Breast epithelium (tissue), 4 donors: ENCODE measurements around the gene WDR6. TPM values are rescaled to one million over a fixed set of nuclear protein-coding genes. Genes with fewer than 3 reads are reported as not detected.

Experiments used
- DNase-seq, 2 donors: peaks; one replicate each; pipeline ENCODE4 v3.0.0-alpha.2; 2019; ENCODE audit warnings: low spot score in 2 of 2
- H3K27ac ChIP-seq, 2 donors: fragments of 200-600 bp; sonication (generic) in 1 of 2; one replicate each; pipeline ENCODE4 v1.5.1; 2016 to 2019; ENCODE audit warnings: mild to moderate bottlenecking in 1 of 2
- H3K27me3 ChIP-seq, 2 donors: fragments of 200-600 bp; sonication (generic) in 1 of 2; one replicate each; pipeline versions ENCODE4 v1.5.1 to v1.6.0; 2017 to 2019; ENCODE audit warnings: control low read depth in 1 of 2, mild to moderate bottlenecking in 1 of 2
- H3K36me3 ChIP-seq: fragments of 200-600 bp; one replicate; pipeline ENCODE4 v1.5.1; 2019
- H3K4me1 ChIP-seq, 2 donors: fragments of 200-600 bp; sonication (generic); one replicate each; pipeline ENCODE4 v1.5.1; 2016 to 2019; ENCODE audit warnings: control low read depth in 1 of 2
- H3K4me3 ChIP-seq, 3 donors: fragments of 200-600 bp; sonication (generic); 1 replicate in 2 of 3; 2 replicates in 1 of 3; pipeline ENCODE4 v1.5.1; 2016 to 2019; ENCODE audit warnings: mild to moderate bottlenecking in 3 of 3, moderate library complexity in 2 of 3
- H3K9me3 ChIP-seq, 2 donors: fragments of 200-600 bp; sonication (generic) in 1 of 2; one replicate each; pipeline ENCODE4 v1.5.1; 2016 to 2019; ENCODE audit warnings: control low read depth in 1 of 2
- CTCF ChIP-seq, 3 donors: fragments of 450-650 bp; IDR thresholded peaks; one replicate each; pipeline ENCODE4 v1.5.1; 2016 to 2017; ENCODE audit warnings: antibody characterized with exemption in 3 of 3, mild to moderate bottlenecking in 3 of 3, moderate library complexity in 3 of 3
- POLR2A ChIP-seq: fragments of 450-650 bp; IDR thresholded peaks from one replicate; pipeline ENCODE4 v1.6.1; 2016; ENCODE audit warnings: antibody characterized with exemption, mild to moderate bottlenecking, moderate library complexity
- POLR2AphosphoS5 ChIP-seq, 3 donors: sonication (generic); formaldehyde crosslinking; IDR thresholded peaks; one replicate each; pipeline ENCODE4 v1.6.1; 2017; ENCODE audit warnings: antibody characterized with exemption in 3 of 3
- intact Hi-C: fragments of 100-400 bp; cut with DNase I; formaldehyde crosslinking; loops from one replicate; pipeline ENCODE4 v1.15.1; 2023; ENCODE audit warnings: low total_unique reads
- total RNA-seq, 3 donors: library from RNA; depleted of rRNA; stranded (reverse); fragments of >200 nt; gene quantifications; one replicate each; pipeline ENCODE4 v1.1.0, GENCODE V29; 2016

WDR6 gene
- total RNA-seq, 3 donors from 2014 or later, result 57.9 to 143 (median 135) TPM

- Histone ChIP-seq H3K9me3 (no peaks in the 10 kb centered on the region), H3K27ac (no peak overlapping the region), H3K4me1 (no peaks in the 10 kb centered on the region), H3K36me3 (peaks cover 14% of the 10 kb centered on the region), H3K4me3 (no peak overlapping the region), H3K27me3 (no peaks in the 10 kb centered on the region)
- DNase-seq, result no peak
- TF ChIP-seq POLR2AphosphoS5 (IDR thresholded peaks at IDR 0.05), result no peak
- TF ChIP-seq POLR2A, result no peak
- TF ChIP-seq CTCF (IDR thresholded peaks at IDR 0.05), result no peak
- intact Hi-C loops, result no loop called here
Observed at GRCh38 chr3:49054344-49054862, 47.2 kb downstream of the WDR6 start.

GRCh38 chr3:49057268-49057667, 50.1 kb downstream of the WDR6 start:
- TF ChIP-seq CTCF (IDR thresholded peaks at IDR 0.05) (no peak), POLR2AphosphoS5 (IDR thresholded peaks at IDR 0.05) (no peak), POLR2A (no peak)
- no peak for DNase-seq
- H3K27me3 ChIP-seq, result no peaks in the 10 kb centered on the region
- H3K4me3 ChIP-seq, result no peak overlapping the region
- intact Hi-C loops, result no loop called here
- no peaks in the 10 kb centered on the region for H3K4me1 ChIP-seq
- no peak overlapping the region for H3K27ac ChIP-seq
- H3K36me3 ChIP-seq, result peaks cover 14% of the 10 kb centered on the region
- no peaks in the 10 kb centered on the region for H3K9me3 ChIP-seq

- no peak overlapping the region for H3K4me3 ChIP-seq
- DNase-seq, result no peak
- no peaks in the 10 kb centered on the region for H3K4me1 ChIP-seq
- no peaks in the 10 kb centered on the region for H3K9me3 ChIP-seq
- no peak overlapping the region for H3K27ac ChIP-seq
- peaks cover 14% of the 10 kb centered on the region for H3K36me3 ChIP-seq
- no peaks in the 10 kb centered on the region for H3K27me3 ChIP-seq
- TF ChIP-seq POLR2A (no peak), POLR2AphosphoS5 (IDR thresholded peaks at IDR 0.05) (no peak), CTCF (IDR thresholded peaks at IDR 0.05) (no peak)
- intact Hi-C loops, result no loop called here
Observed at GRCh38 chr3:49058011-49058410, 50.8 kb downstream of the WDR6 start.

Other genes starting within 250 kb of the WDR6 start
- gene PRKAR2A, start 159.5 kb upstream of the WDR6 start, total RNA-seq, result 10 to 100 TPM; 27.2 to 33.0 (median 30.7) TPM
- 10 to 100 TPM; 24.7 to 37.3 (median 30.2) TPM for gene SLC25A20, start 108.5 kb upstream of the WDR6 start, total RNA-seq
- gene ARIH2, start 88.5 kb upstream of the WDR6 start, total RNA-seq, result 100 to 1,000 TPM in 1 of 3 donors, 10 to 100 TPM in 2; 70.7 to 111 (median 100.0) TPM
- 10 to 100 TPM; 29.9 to 59.7 (median 58.7) TPM for gene P4HTM, start 17.1 kb upstream of the WDR6 start, total RNA-seq
- 10 to 100 TPM; 27.5 to 48.4 (median 37.7) TPM for gene DALRD3, start 11.2 kb downstream of the WDR6 start, total RNA-seq
- gene NDUFAF3, start 14.7 kb downstream of the WDR6 start, total RNA-seq, result 100 to 1,000 TPM; 151 to 171 (median 164) TPM
- 100 to 1,000 TPM; 123 to 216 (median 178) TPM for gene IMPDH2, start 22.0 kb downstream of the WDR6 start, total RNA-seq
- 100 to 1,000 TPM in 1 of 3 donors, 10 to 100 TPM in 2; 73.1 to 115 (median 99.3) TPM for gene QRICH1, start 86.7 kb downstream of the WDR6 start, total RNA-seq
- gene QARS1, start 97.4 kb downstream of the WDR6 start, total RNA-seq, result 100 to 1,000 TPM; 233 to 268 (median 252) TPM
- gene USP19, start 113.4 kb downstream of the WDR6 start, total RNA-seq, result 10 to 100 TPM; 49.2 to 57.2 (median 56.2) TPM
- 100 to 1,000 TPM; 411 to 700 (median 540) TPM for gene LAMB2, start 125.7 kb downstream of the WDR6 start, total RNA-seq
- 10 to 100 TPM; 29.0 to 39.7 (median 31.8) TPM for gene CCDC71, start 158.9 kb downstream of the WDR6 start, total RNA-seq
- gene KLHDC8B, start 164.2 kb downstream of the WDR6 start, total RNA-seq, result 100 to 1,000 TPM in 1 of 3 donors, 10 to 100 TPM in 2; 38.7 to 106 (median 46.2) TPM